ENCODE results near the gene TMSB4X. TPM values are rescaled to one million over a fixed set of nuclear protein-coding genes. Genes with fewer than 3 reads are reported as not detected.

Gene TMSB4X
- total RNA-seq, 2 experiments from 2014 or later: 1,476 to 1,540 TPM

DNA sequence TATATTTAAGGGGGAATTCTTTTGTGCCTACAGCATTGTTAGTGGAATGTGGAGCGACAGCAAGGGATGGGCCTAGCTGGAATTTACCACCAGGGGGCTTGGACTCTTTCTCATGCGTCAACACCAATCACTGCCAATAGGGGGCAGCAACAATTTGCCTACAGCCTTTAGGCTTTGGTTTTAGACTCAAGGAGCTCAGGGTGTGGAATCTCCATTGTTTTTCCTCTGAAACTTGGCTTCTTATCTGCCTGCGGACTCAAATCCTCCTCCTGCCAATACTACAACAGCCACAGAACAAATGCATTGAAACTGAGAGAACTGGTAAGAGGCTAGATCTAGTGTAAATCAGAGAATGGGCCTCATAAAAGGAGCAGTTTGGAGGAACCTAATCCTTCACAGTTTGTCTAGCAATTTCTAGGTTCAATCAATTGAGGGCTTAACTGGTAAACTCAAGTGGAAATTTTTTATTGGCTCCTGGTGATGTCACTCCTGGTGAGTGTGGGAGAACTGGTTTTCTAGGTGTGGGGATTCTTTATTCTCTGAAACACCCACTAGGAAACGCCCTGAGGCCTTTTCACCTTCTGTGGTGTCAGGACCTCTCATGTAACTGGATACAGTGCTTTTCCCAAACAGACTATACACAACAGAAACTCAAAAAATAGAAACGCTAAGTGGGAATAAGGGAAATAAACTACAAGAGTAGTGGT is 27.9 kb upstream of the TMSB4X start:
- ChIA-PET POLR2A (interaction anchor here (1.2 to 2.0 kb wide), 4 partner anchors 11 to 544 kb away, joined by 4 to 7 read pairs (median 6); no protein-coding TSS in a partner anchor), CTCF (ENCODE audit: unreplicated experiment) (interaction anchor here (0.6 to 1.7 kb wide), 6 partner anchors 8 to 544 kb away, joined by 3 to 15 read pairs (median 4); no protein-coding TSS in a partner anchor)
- peak overlapping the region; percentile 93 for H2AFZ ChIP-seq (ENCODE audit: low read length)
- H3K4me1 ChIP-seq (ENCODE audit: insufficient read depth, low read length, poor library complexity, severe bottlenecking): peaks cover 52% of the 10 kb centered on the region
- H3K4me2 ChIP-seq (ENCODE audit: low read length): peak overlapping the region; percentile 29
- no peak overlapping the region for H3K27ac ChIP-seq (ENCODE audit: low read depth, low read length, poor library complexity, severe bottlenecking)
- intact Hi-C loops (cut with micrococcal nuclease; ENCODE audit: unreplicated experiment): loop anchor here (1.0 to 10.0 kb wide), 5 partner anchors 245 to 700 kb away; no protein-coding TSS in a partner anchor
- H4K20me1 ChIP-seq (ENCODE audit: insufficient read depth, low read length): no peaks in the 10 kb centered on the region
- no peaks in the 10 kb centered on the region for H3K9me2 ChIP-seq (ENCODE audit: insufficient read depth, low read length)
- DNase-seq (ENCODE audit: low spot score): peak; percentile 81
- H3K4me3 ChIP-seq (ENCODE audit: low read depth, low read length, poor library complexity, severe bottlenecking): no peak overlapping the region
- no peaks in the 10 kb centered on the region for H3K79me2 ChIP-seq (ENCODE audit: insufficient read depth, low read depth, low read length)
- BruUV-seq (replicated peaks): no TSS peak
- H3K36me3 ChIP-seq (ENCODE audit: insufficient read depth, low read length): no peaks in the 10 kb centered on the region
- TF ChIP-seq, protein P1, sequence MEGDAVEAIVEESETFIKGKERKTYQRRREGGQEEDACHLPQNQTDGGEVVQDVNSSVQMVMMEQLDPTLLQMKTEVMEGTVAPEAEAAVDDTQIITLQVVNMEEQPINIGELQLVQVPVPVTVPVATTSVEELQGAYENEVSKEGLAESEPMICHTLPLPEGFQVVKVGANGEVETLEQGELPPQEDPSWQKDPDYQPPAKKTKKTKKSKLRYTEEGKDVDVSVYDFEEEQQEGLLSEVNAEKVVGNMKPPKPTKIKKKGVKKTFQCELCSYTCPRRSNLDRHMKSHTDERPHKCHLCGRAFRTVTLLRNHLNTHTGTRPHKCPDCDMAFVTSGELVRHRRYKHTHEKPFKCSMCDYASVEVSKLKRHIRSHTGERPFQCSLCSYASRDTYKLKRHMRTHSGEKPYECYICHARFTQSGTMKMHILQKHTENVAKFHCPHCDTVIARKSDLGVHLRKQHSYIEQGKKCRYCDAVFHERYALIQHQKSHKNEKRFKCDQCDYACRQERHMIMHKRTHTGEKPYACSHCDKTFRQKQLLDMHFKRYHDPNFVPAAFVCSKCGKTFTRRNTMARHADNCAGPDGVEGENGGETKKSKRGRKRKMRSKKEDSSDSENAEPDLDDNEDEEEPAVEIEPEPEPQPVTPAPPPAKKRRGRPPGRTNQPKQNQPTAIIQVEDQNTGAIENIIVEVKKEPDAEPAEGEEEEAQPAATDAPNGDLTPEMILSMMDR (conservative IDR thresholded peaks at IDR 0.05; ENCODE audit: low read length): peak; percentile 97
- TF ChIP-seq EZH2phosphoT487 (IDR thresholded peaks at IDR 0.05; ENCODE audit: borderline replicate concordance, low read depth, low read length): no peak
- no peaks in the 10 kb centered on the region for H3K9me3 ChIP-seq (ENCODE audit: low read length)

DNA sequence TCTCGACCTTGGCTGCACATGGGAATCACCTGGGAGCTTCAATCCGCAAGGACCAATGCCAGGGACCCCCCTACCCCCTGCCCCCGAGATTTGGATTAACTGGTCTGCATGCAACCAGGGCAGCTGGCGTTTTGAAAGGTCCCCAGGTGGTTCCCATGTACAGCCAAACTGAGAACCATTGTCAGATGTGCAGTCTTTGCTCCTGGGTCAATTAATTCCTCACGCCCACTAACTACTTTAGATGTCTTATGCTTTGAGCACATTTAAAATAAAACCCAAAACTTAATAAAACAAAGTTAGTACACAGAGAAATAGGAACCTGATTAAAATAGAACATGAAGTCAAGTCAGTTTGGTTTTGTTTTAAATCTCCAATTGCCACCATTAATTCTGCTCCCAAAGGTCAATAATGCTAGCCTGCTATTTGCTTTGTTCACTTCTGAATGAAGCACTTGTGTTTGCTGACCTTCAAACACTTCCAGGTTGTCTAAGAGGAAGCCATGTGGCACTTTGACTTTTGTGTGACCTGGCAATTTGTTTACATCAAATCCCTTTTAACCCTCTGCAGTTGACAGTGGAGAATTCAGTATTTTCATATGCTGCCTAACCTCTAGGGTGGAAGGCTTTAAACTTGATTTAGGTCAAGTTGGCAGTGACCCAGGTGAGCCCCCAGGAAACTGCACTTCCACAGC is 27.2 kb upstream of the TMSB4X start:
- Histone ChIP-seq H3K4me1 (ENCODE audit: insufficient read depth, low read length, poor library complexity, severe bottlenecking) (peaks cover 58% of the 10 kb centered on the region), H2AFZ (ENCODE audit: low read length) (peak overlapping the region; percentile 93; the same call in 1 of the 2 replicates), H3K4me3 (ENCODE audit: low read depth, low read length, poor library complexity, severe bottlenecking) (no peak overlapping the region), H3K79me2 (ENCODE audit: insufficient read depth, low read depth, low read length) (no peaks in the 10 kb centered on the region), H4K20me1 (ENCODE audit: insufficient read depth, low read length) (no peaks in the 10 kb centered on the region), H3K36me3 (ENCODE audit: insufficient read depth, low read length) (no peaks in the 10 kb centered on the region), H3K4me2 (ENCODE audit: low read length) (peak overlapping the region; percentile 29), H3K27ac (ENCODE audit: low read depth, low read length, poor library complexity, severe bottlenecking) (no peak overlapping the region), H3K9me2 (ENCODE audit: insufficient read depth, low read length) (no peaks in the 10 kb centered on the region), H3K9me3 (ENCODE audit: low read length) (no peaks in the 10 kb centered on the region)
- no TSS peak for BruUV-seq (replicated peaks)
- intact Hi-C loops (cut with micrococcal nuclease; ENCODE audit: unreplicated experiment): loop anchor here (1.0 to 10.0 kb wide), 5 partner anchors 245 to 699 kb away; no protein-coding TSS in a partner anchor
- DNase-seq (ENCODE audit: low spot score): no peak
- ChIA-PET CTCF (ENCODE audit: unreplicated experiment) (interaction anchor here (3.7 kb wide), 1 partner anchor 540 kb away, joined by 12 read pairs; no protein-coding TSS in a partner anchor), POLR2A (interaction anchor here (1.2 kb wide), 1 partner anchor 31 kb away, joined by 6 read pairs; no protein-coding TSS in a partner anchor)
- TF ChIP-seq, protein P1 (conservative IDR thresholded peaks at IDR 0.05; ENCODE audit: low read length): no peak
- no peak for TF ChIP-seq EZH2phosphoT487 (IDR thresholded peaks at IDR 0.05; ENCODE audit: borderline replicate concordance, low read depth, low read length)

Measured in OCI-LY7 (cell line).